GM21528 (cell line): ENCODE results near the gene CYB561D1.

Experiments used
- ATAC-seq: cut with Tn5 transposase; IDR thresholded peaks from one replicate; pipeline ENCODE4 v1.9.1; 2021; ENCODE audit warnings: mild to moderate bottlenecking, moderate library complexity; ENCODE audit not compliant: unreplicated experiment, low FRiP score

CYB561D1 gene

DNA sequence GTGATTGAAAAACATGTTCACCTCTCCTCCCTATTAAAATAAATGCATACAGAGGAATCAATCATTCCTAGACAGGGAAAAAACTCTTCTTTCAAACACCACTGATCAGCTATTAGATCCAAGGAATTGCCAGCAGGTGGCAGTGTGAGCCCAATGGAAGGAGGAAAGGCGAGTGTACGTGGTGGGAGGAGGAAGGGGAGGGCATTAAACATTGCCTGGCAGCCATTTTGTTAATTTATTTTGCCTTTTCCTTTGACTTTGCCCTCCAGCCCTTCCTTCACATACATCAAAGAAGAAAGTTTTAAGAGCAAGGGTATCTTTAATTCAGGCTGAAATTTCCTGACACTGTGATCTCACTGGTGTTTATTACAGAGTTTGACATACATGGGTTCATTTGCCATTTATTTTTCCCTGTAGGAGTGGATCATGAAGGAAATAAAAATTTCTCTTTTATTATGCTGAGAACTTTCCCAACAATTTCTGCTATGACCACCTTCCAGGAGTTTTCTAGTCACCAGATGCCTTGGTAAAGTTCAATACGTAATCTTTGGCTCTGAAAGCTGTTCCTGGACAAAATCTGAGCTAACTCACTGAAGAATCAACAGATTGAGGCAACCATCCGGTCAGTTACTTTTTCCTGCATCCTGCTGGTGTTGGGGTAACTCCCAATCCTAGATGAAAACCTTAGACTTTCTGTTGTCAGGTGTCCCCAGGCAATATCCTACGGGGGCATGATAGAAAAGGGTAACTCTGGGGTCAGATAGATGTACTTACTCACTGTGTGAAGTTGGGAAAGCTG is 52.6 kb downstream of the CYB561D1 start:
- peak; percentile 44 for ATAC-seq

DNA sequence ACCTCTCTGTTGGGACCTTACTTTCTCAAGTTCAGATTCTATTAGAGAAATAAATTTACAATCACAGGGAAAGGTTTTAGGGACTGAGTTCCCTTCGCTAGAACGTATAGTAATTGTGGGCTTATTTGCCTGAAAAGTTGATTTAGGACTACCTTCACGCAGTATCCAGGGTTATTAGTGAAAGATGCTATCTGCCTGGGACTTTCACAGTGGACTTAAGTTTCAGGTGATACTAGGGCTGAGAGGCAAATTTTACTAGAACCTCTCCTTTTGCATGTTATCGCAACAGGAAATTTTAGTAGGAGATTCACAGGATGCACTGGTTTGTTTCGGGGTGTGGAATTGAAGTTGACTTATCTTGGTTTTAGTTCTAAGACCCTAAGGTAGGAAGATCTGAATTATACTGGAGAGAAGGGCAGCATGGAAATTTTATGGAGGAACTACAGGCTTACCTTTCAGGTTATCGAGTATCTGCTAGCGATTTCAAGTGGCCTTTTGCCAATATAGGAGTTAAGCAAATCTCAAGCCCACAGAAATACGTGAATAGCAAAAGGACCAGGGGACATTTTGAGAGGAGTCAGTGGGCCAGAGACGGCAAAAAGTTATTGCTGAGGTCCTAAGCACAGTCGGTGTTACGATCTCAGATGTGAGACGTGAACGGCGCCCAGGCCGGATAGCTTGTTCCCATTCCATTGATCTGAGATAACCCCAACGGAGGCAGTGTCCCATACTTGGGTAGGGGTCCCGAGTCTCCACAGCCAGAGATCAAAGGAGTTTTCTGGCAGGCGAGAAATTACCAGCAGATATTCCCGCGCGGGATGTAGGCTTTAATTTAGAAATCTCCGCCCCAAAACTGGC is 53.8 kb downstream of the CYB561D1 start:
- ATAC-seq: no peak

DNA sequence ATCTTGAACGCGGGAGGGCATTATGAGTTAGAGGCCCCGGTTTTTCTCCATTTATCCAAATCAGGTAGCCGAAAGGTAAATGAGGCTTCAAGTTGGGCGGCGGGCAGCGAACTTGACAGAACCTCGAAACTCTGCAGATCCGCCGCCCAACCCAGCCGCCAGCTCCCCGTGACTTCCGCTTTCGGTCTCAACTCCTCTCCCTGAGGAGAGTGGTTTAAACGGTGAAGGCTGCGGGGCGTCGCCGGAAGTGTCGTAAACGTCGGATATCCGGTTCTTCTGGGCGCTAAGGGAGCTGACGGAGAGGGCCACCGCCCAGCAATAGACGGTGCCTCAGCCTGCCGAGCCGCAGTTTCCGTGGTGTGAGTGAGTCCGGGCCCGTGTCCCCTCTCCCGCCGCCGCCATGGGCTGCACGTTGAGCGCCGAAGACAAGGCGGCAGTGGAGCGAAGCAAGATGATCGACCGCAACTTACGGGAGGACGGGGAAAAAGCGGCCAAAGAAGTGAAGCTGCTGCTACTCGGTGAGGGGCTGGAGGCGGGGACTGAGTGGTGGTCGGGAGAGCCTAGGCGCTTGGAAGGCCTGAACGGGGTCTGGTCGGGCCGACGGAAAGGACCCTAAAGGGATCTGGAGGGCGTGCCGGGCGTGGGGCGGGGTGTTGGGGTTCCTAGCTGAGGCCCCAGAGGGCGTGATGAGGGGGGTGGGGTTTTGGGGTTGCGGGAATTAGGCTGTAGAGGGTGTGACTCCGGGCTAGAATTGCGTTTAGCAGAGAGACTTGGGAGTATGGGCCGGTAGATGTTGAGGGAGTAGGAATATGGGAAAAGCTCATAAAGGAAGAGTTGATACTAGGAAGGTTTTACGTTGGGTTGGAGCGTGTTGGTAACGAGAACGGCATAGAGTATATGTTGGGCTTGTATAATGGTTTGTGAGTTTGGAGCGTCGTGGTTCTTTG is 54.7 kb downstream of the CYB561D1 start, which contains the start of gene GNAI3:
GNAI3 (plus strand) TSS at position 295 of the 947 bp plus-strand sequence; CDS start at position 401, 106 bp downstream.
- ATAC-seq: peak; percentile 89
